Heart right ventricle (tissue), 16 donors: Measurements from ENCODE around the gene IFNL3. TPM values are rescaled to one million over a fixed set of nuclear protein-coding genes. Genes with fewer than 3 reads are reported as not detected.

Experiments
- ATAC-seq, 8 donors: fragments of 200-7000 bp; cut with Tn5 transposase; one replicate each; pipeline ENCODE4 v1.9.1; 2020; ENCODE audit warnings: mild to moderate bottlenecking in 8 of 8, moderate library complexity in 8 of 8, moderate number of reproducible peaks in 1 of 8
- DNase-seq, 2 donors: peaks; one replicate each; pipeline ENCODE4 v3.0.0-alpha.2; 2020
- H3K27ac ChIP-seq, 10 donors: fragments of 200-600 bp; sonication (generic) in 2 of 10; one replicate each; pipeline versions ENCODE4 v1.5.0 to v1.8.0; 2020 to 2022; ENCODE audit warnings: mild to moderate bottlenecking in 3 of 10
- H3K27me3 ChIP-seq, 7 donors: fragments of 200-600 bp; one replicate each; pipeline ENCODE4 v1.8.0; 2021 to 2022; ENCODE audit warnings: mild to moderate bottlenecking in 2 of 7
- H3K36me3 ChIP-seq, 9 donors: fragments of 200-600 bp; sonication (generic) in 1 of 9; one replicate each; pipeline versions ENCODE4 v1.5.0 to v1.8.0; 2020 to 2022; ENCODE audit warnings: mild to moderate bottlenecking in 2 of 9
- H3K4me1 ChIP-seq, 9 donors: fragments of 200-600 bp; sonication (generic) in 1 of 9; one replicate each; pipeline versions ENCODE4 v1.5.0 to v1.8.0; 2020 to 2022; ENCODE audit warnings: mild to moderate bottlenecking in 4 of 9
- H3K4me3 ChIP-seq, 10 donors: fragments of 200-600 bp; sonication (generic) in 2 of 10; one replicate each; pipeline versions ENCODE4 v1.5.0 to v1.8.0; 2020 to 2022; ENCODE audit warnings: mild to moderate bottlenecking in 7 of 10, moderate library complexity in 2 of 10
- H3K9me3 ChIP-seq, 11 donors: fragments of 200-600 bp in 10 of 11; sonication (generic) in 2 of 11; one replicate each; pipeline versions ENCODE4 v1.5.0 to v1.8.0; 2013 to 2022; ENCODE audit warnings: mild to moderate bottlenecking in 2 of 11, control low read depth in 1 of 11, moderate library complexity in 1 of 11
- CTCF ChIP-seq, 9 donors: fragments of 200-600 bp; sonication (generic) in 2 of 9; IDR thresholded peaks; one replicate each; pipeline versions ENCODE4 v1.5.0 to v1.8.0; 2021 to 2022; ENCODE audit warnings: antibody characterized with exemption in 9 of 9, mild to moderate bottlenecking in 5 of 9, moderate library complexity in 1 of 9
- WGBS, 2 donors: extraction: QIAGEN DNeasy Blood & Tissue Kit; methylation state at CpG; one replicate each; pipeline ENCODE4 v1.1.7; 2013; ENCODE audit warnings: inconsistent platforms in 1 of 2; 5-methylcytosine and 5-hydroxymethylcytosine counted together
- intact Hi-C, 10 donors: fragments of 100-400 bp; cut with DNase I; formaldehyde crosslinking; loops; one replicate each; pipeline versions ENCODE4 v1.11.1 to v1.14.2; 2022
- polyA plus RNA-seq, 2 donors: library from polyadenylated mRNA; stranded (reverse); fragments of 200-250 nt; gene quantifications; one replicate each; pipeline ENCODE4 v1.2.3, GENCODE V29; 2013
- total RNA-seq, 10 donors: library from RNA; stranded (reverse); fragmentation: NEBNext Ultra II Directional in 3 of 10; extraction: Animal tissue kit (Norgen Biotek cat#: 25700) in 3 of 10; gene quantifications; one replicate each; pipeline versions ENCODE4 v1.2.1 to v1.2.4, GENCODE V29; 2021 to 2023
- donor health status: Arrhythmogenic right ventricular cardiomyopathy.
- donor health status: ischemic (EF 13 %, LVEDD 7.1; RV severe dilation, severe dysfunction).
- donor health status: healthy with polysubstance abuse.
- donor health status: DM: no; HTN: yes; CAD: no.
- donor health status: DM: no; HTN: no; CAD: no.
- donor health status: ischemic (EF 25% LVEDD 6.9; RV normal size, moderate dysfunction).
- donor health status: ischemic (EF 25% LVEDD 5.7; RV mildly dilated, moderate dysfunction).
- donor health status: healthy.
- donor health status: DM: yes; HTN: yes; CAD: no.
- donor health status: Ischemic cardiomyopathy.
- donor health status: ischemic (EF 35%, LVEDD 5.7; RV mildly dilated, moderate dysfunction).
- donor health status: nonischemic (EF 11% LVEDD 7.7; RV severe dilation, severe dysfunction).
- donor health status: DM: yes; HTN: yes; CAD: no.
- donor health status: PGD.
- donor health status: ischemic (EF 29% LVEDD 5.4; RV normal size, mild dysfunction).
- donor health status: nonischemic (EF 23%, LVEDD 6.1; RV moderate dilation, normal function).

Gene IFNL3
- total and polyA plus RNA-seq, 12 donors = not detected

GRCh38 chr19:39196860-39197562, 47.8 kb downstream of the IFNL3 start, which contains the start of gene NCCRP1:
Gene NCCRP1, plus strand, starts transcription at chr19:39196964. Its CDS starts 19 bp downstream, at chr19:39196983.
- Histone ChIP-seq H3K27me3 (peaks cover 11 to 96% (median 93%) of the 10 kb centered on the region in 7 donors), H3K4me3 (no peak within 1 kb of the TSS), H3K27ac (no peak within 1 kb of the TSS), H3K9me3 (no peaks in the 10 kb centered on the region), H3K36me3 (no peaks in the 10 kb centered on the region), H3K4me1 (peaks cover 0 to 5% (median 0%) of the 10 kb centered on the region in 9 donors)
- ATAC-seq (no peak), DNase-seq (no peak)
- WGBS, 2 donors = 2% methylated on average over 47 to 51 of the region's 51 CpGs
- no peak for TF ChIP-seq CTCF (IDR thresholded peaks at IDR 0.05)
- intact Hi-C loops = loop anchor here in 3 of 10 donors (10.0 kb wide), 2 partner anchors 82 to 128 kb away; partner anchors contain the start of gene LRFN1 (in 2 of the 3)

GRCh38 chr19:39196320-39196719, 48.5 kb downstream of the IFNL3 start:
- Histone ChIP-seq H3K27me3 (peaks cover 11 to 95% (median 86%) of the 10 kb centered on the region in 7 donors), H3K27ac (no peak overlapping the region), H3K9me3 (no peaks in the 10 kb centered on the region), H3K36me3 (no peaks in the 10 kb centered on the region), H3K4me1 (peaks cover 0 to 5% (median 0%) of the 10 kb centered on the region in 9 donors), H3K4me3 (no peak overlapping the region)
- ATAC-seq = no peak
- no peak for TF ChIP-seq CTCF (IDR thresholded peaks at IDR 0.05)
- WGBS, 2 donors = 7 to 9% methylated on average over 7 of the region's 7 CpGs
- no peak for DNase-seq
- intact Hi-C loops = loop anchor here in 3 of 10 donors (10.0 kb wide), 2 partner anchors 82 to 128 kb away; partner anchors contain the start of gene LRFN1 (in 2 of the 3)

- H3K27me3 ChIP-seq = peaks cover 11 to 94% (median 81%) of the 10 kb centered on the region in 7 donors
- intact Hi-C loops = loop anchor here in 3 of 10 donors (10.0 kb wide), 2 partner anchors 81 to 129 kb away; partner anchors contain the start of gene LRFN1 (in 2 of the 3)
- no peaks in the 10 kb centered on the region for H3K36me3 ChIP-seq
- no peak overlapping the region for H3K4me3 ChIP-seq
- TF ChIP-seq CTCF (IDR thresholded peaks at IDR 0.05) = no peak
- WGBS, 2 donors = 41 to 50% methylated on average over 9 of the region's 9 CpGs
- H3K27ac ChIP-seq = no peak overlapping the region
- no peak for DNase-seq
- ATAC-seq = no peak
- H3K4me1 ChIP-seq = peaks cover 0 to 5% (median 0%) of the 10 kb centered on the region in 9 donors
- no peaks in the 10 kb centered on the region for H3K9me3 ChIP-seq
These were observed 49.1 kb downstream of the IFNL3 start for GRCh38 chr19:39195755-39196154.

DNA sequence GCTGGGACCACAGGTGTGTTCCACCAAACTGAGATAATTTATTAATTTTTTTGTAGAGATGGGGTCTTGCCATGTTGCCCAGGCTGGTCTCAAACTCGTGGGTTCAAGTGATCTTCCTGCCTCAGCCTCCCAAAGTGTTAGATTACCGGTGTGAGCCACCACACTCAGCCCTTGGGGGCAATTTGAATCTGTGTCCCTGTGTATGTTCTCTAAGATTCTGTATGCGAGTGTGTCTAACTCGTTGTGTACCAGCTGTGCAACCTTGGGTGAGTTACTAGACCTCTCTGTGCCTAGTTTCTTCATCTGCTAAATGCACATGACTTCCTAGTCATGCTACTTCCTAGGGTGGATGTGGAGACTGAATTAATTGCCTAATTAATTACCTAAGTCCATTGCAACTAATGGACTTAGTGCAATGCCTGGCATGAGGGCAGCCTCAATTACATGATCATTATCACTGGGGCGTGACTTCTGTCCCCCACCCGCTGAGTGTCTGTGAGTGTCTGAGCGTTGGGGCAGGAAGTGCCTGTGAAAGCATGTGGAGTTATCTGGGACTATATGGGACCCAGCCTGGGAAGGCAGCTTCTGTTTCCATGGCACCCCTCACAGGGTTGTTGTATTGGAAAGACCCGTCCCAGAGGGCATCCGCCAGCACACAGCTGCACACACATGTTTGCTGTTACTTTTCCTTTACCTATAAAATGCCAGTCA, 49.8 kb downstream of the IFNL3 start:
- peaks cover 0 to 5% (median 0%) of the 10 kb centered on the region in 9 donors for H3K4me1 ChIP-seq
- no peak overlapping the region for H3K27ac ChIP-seq
- no peaks in the 10 kb centered on the region for H3K9me3 ChIP-seq
- DNase-seq (no peak), ATAC-seq (no peak)
- H3K27me3 ChIP-seq = peaks cover 11 to 88% (median 75%) of the 10 kb centered on the region in 7 donors
- H3K4me3 ChIP-seq = no peak overlapping the region
- 43 to 44% methylated on average over 9 of the region's 9 CpGs for WGBS, 2 donors
- no peak for TF ChIP-seq CTCF (IDR thresholded peaks at IDR 0.05)
- no peaks in the 10 kb centered on the region for H3K36me3 ChIP-seq
- intact Hi-C loops = loop anchor here in 3 of 10 donors (10.0 kb wide), 2 partner anchors 80 to 130 kb away; partner anchors contain the start of gene LRFN1 (in 2 of the 3)
